Activated CD4-positive, alpha-beta T cell treated with anti-CD3 and anti-CD28 coated beads for 24 hours (primary cell): ENCODE data around the gene BAG2.

ENCODE experiments used
- DNase-seq, 2 donors: peaks; one replicate each; pipeline ENCODE4 v3.0.0-alpha.2; 2020; ENCODE audit warnings: low read depth in 2 of 2

BAG2 gene

DNA sequence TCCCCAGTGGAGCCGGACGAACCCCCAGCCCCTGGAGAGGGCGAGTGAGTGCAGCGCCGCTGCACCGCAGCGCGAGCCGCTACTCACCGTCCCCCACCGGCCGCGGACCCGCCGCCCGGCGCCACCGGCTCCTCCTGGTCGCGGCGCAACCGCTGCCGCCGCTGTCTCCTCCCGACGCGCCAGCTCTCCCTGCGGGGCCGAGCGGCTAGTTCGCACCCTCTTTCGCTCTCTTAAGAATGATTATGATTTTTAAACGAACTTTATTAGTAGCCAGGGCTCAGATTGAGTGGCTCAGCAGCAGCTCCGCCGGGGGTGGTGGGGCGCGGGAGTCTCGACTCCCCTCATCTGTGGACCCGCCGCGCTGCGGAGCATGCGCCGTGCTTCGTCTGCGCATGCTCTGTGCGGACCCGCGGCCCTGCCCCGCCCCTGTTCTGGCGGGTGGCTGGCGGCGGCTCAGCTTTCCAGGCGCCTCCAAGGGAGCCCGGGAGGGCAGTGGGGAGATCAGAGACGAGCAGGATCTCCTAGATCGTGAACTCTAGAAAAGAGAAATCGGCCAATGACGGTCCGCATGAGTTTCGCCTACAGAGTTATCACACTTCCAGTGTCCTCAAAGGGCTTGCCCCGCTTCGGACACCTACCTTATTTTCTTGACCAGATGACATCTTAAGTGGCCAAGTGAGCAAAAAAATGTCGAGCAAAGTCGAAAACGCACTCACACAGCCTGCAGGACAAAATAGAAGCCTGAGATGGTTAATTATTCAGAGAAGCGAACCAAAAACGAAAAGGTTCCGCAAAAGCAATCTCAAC lies 50.0 kb downstream of the BAG2 start, which contains the start of gene RAB23:
RAB23 (minus strand) TSS at position 372 of the 807 bp plus-strand sequence. CDS start 11,927 bp downstream, outside the sequence.
- DNase-seq = peak; percentile 60 to 68

DNA sequence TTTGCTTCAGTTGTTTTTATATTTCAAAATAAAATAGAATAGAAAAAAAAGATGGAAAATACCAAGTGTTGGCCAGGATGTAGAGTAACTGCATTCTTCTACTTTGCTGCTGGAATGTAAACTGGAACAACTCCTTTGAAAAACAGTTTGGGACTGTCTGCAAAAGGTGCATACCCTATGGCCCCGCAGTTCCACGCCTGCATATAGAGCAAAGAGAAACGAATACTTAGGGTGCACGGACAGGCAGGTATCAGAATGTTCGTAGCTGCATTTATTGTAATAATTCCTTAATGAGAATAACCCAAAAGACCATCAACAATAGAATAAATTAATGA lies 50.6 kb downstream of the BAG2 start:
- no peak for DNase-seq

DNA sequence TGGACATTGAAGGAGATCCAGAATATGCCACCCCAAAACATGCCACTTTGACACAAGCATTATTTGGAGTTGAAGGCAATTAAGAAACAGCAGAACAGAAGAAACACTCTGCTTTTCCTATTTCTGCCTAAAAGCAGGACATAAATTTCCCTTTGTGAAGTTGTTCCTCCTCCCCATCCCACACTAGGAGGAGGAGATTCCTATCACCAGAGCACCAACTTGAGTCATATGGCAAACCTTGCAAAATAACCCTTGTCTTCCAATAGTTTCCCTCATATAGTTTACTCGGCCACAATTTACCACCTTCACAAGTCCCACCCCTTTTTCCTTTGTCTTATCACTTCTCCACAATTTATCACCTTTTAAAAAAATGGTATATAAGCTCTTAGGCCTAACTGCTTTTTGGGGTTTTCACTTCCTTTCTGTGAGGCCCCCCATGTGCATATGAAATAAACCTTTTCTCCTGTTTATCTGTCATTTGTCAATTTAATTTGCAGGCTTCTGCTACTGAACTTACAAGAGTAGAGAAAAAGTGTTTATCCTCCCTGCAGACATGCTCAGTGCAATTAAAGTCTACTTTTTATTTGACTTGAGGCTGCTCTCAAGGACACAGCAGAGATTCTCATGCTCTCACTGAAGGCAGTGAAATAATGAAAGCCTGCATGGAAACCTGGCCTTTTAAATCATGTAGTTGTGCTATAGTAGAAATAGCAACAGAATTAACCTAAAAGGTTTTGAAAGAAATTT lies 52.8 kb downstream of the BAG2 start:
- DNase-seq = no peak

DNA sequence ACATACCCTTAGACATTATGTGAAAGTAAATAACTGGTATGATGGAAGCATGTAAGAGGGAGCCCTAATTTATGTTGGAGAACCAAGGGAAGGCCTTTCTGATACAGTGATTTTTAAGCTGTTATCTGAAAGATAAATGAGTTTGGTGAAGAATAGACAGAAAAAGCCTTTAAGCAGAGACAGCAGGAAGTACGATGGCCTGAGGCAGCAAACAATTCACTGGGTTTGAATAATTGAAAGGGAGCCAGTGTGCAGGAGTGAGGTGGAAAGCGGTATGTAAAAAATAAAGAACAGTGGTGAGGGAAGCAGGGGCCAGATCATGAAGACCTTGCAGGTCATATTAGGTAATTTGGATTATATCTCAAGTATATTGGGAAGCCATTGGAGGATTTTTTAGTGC lies 54.1 kb downstream of the BAG2 start:
- DNase-seq = no peak
